Type B pancreatic cell (in vitro differentiated cells): ENCODE results near the gene ARHGAP20. TPM values are rescaled to one million over a fixed set of nuclear protein-coding genes. Genes with fewer than 3 reads are reported as not detected.

Experiments used
- DNase-seq: peaks from one replicate; pipeline ENCODE4 v3.0.0; 2021; ENCODE audit warnings: mixed read lengths; ENCODE audit not compliant: unreplicated experiment; ENCODE audit errors: extremely low spot score
- H3K27ac Mint-ChIP-seq: 2 replicates; pipeline ENCODE4 v1.8.0; 2021; ENCODE audit warnings: mild to moderate bottlenecking, mixed read lengths
- H3K27me3 Mint-ChIP-seq: 2 replicates; pipeline ENCODE4 v1.8.0; 2021; ENCODE audit warnings: mixed read lengths
- H3K36me3 Mint-ChIP-seq: 2 replicates; pipeline ENCODE4 v1.8.0; 2021; ENCODE audit warnings: mixed read lengths
- H3K4me1 Mint-ChIP-seq: one replicate; pipeline ENCODE4 v1.8.0; 2021; ENCODE audit warnings: mixed read lengths; ENCODE audit not compliant: unreplicated experiment
- H3K4me3 Mint-ChIP-seq: 2 replicates; pipeline ENCODE4 v1.8.0; 2021; ENCODE audit warnings: mild to moderate bottlenecking, mixed read lengths
- H3K9me3 Mint-ChIP-seq: 2 replicates; pipeline ENCODE4 v1.8.0; 2021; ENCODE audit warnings: mixed read lengths
- CTCF ChIP-seq: fragments of 200-600 bp; sonication (generic); conservative IDR thresholded peaks from 2 replicates; pipeline ENCODE4 v1.5.0; 2021; ENCODE audit warnings: antibody characterized with exemption, mild to moderate bottlenecking
- total RNA-seq: library from RNA; stranded (reverse); gene quantifications from 2 replicates; pipeline ENCODE4 v1.2.1, GENCODE V29; 2021; ENCODE audit warnings: low replicate concordance

The ARHGAP20 gene
- total RNA-seq, 1 donor from 2014 or later = 5.1 TPM

GRCh38 chr11:110757066-110757465, 44.8 kb upstream of the ARHGAP20 start:
- H3K36me3 Mint-ChIP-seq = no peaks in the 10 kb centered on the region
- H3K4me1 Mint-ChIP-seq = peaks cover 4% of the 10 kb centered on the region
- H3K27me3 Mint-ChIP-seq = no peaks in the 10 kb centered on the region
- H3K9me3 Mint-ChIP-seq = peaks cover 6% of the 10 kb centered on the region
- H3K4me3 Mint-ChIP-seq = no peak overlapping the region
- H3K27ac Mint-ChIP-seq = no peak overlapping the region
- no peak for DNase-seq
- no peak for TF ChIP-seq CTCF

- DNase-seq = no peak
- no peak overlapping the region for H3K27ac Mint-ChIP-seq
- TF ChIP-seq CTCF = no peak
- H3K36me3 Mint-ChIP-seq = no peaks in the 10 kb centered on the region
- H3K27me3 Mint-ChIP-seq = no peaks in the 10 kb centered on the region
- H3K4me3 Mint-ChIP-seq = no peak overlapping the region
- peaks cover 4% of the 10 kb centered on the region for H3K4me1 Mint-ChIP-seq
- H3K9me3 Mint-ChIP-seq = peaks cover 10% of the 10 kb centered on the region
Observed at GRCh38 chr11:110755941-110756340, 43.7 kb upstream of the ARHGAP20 start.

GRCh38 chr11:110752890-110753289, 40.7 kb upstream of the ARHGAP20 start:
- H3K4me1 Mint-ChIP-seq = no peaks in the 10 kb centered on the region
- TF ChIP-seq CTCF = no peak
- no peak overlapping the region for H3K4me3 Mint-ChIP-seq
- H3K36me3 Mint-ChIP-seq = no peaks in the 10 kb centered on the region
- H3K27ac Mint-ChIP-seq = no peak overlapping the region
- DNase-seq = no peak
- peaks cover 3% of the 10 kb centered on the region for H3K27me3 Mint-ChIP-seq
- H3K9me3 Mint-ChIP-seq = peaks cover 25% of the 10 kb centered on the region

GRCh38 chr11:110750100-110750499, 37.9 kb upstream of the ARHGAP20 start:
- Mint-ChIP-seq H3K27me3 (peaks cover 3% of the 10 kb centered on the region), H3K4me3 (no peak overlapping the region)
- TF ChIP-seq CTCF = no peak

GRCh38 chr11:110747531-110747930, 35.3 kb upstream of the ARHGAP20 start:
- no peak for DNase-seq
- Mint-ChIP-seq H3K36me3 (no peaks in the 10 kb centered on the region), H3K27ac (no peak overlapping the region), H3K4me1 (peaks cover under 1% of the 10 kb centered on the region), H3K9me3 (peaks cover 23% of the 10 kb centered on the region), H3K4me3 (no peak overlapping the region), H3K27me3 (peaks cover 3% of the 10 kb centered on the region)
- no peak for TF ChIP-seq CTCF

More at GRCh38 chr11:110750100-110750499, 37.9 kb upstream of the ARHGAP20 start:
- no peak for DNase-seq
- no peaks in the 10 kb centered on the region for H3K4me1 Mint-ChIP-seq
- H3K36me3 Mint-ChIP-seq = no peaks in the 10 kb centered on the region
- no peak overlapping the region for H3K27ac Mint-ChIP-seq
- peaks cover 25% of the 10 kb centered on the region for H3K9me3 Mint-ChIP-seq

- TF ChIP-seq CTCF = no peak
- Mint-ChIP-seq H3K36me3 (no peaks in the 10 kb centered on the region), H3K4me3 (no peak overlapping the region), H3K4me1 (peaks cover 17% of the 10 kb centered on the region), H3K9me3 (no peaks in the 10 kb centered on the region), H3K27ac (no peak overlapping the region), H3K27me3 (peaks cover 3% of the 10 kb centered on the region)
- DNase-seq = no peak
Observed at GRCh38 chr11:110738641-110739040, 26.4 kb upstream of the ARHGAP20 start.
